GM12872 (cell line): ENCODE results near the gene MGAT5.

Experiments
- TF ChIP-seq, protein P1 (sequence below): IDR thresholded peaks from 3 replicates; pipeline ENCODE4 v1.5.1; 2011; ENCODE audit warnings: low read depth, mild to moderate bottlenecking, low read length, moderate library complexity; ENCODE audit not compliant: insufficient read depth

Gene MGAT5

GRCh38 chr2:134433469-134433868, 179.6 kb downstream of the MGAT5 start:
- TF ChIP-seq, protein P1, sequence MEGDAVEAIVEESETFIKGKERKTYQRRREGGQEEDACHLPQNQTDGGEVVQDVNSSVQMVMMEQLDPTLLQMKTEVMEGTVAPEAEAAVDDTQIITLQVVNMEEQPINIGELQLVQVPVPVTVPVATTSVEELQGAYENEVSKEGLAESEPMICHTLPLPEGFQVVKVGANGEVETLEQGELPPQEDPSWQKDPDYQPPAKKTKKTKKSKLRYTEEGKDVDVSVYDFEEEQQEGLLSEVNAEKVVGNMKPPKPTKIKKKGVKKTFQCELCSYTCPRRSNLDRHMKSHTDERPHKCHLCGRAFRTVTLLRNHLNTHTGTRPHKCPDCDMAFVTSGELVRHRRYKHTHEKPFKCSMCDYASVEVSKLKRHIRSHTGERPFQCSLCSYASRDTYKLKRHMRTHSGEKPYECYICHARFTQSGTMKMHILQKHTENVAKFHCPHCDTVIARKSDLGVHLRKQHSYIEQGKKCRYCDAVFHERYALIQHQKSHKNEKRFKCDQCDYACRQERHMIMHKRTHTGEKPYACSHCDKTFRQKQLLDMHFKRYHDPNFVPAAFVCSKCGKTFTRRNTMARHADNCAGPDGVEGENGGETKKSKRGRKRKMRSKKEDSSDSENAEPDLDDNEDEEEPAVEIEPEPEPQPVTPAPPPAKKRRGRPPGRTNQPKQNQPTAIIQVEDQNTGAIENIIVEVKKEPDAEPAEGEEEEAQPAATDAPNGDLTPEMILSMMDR, result no peak

DNA sequence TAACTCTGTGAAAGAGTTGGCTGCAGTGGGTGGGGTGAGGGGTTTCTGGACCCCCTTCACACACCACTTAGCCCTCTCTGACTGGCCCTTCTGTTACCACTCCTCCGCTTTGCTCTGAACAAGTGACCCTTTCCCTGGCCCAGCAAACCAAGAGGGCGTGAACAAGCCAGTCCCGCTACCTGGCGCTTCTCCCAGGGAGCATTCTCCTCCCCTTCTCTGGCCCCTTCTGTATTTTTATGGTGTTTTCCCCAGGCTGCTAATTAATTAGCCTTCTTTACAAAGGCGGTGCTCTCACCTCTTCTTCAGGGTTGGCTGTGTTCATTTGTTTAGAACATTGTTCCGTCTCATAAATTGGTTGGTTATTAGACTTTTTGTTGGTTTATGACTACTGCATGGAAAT, 180.1 kb downstream of the MGAT5 start:
- TF ChIP-seq, protein P1, result no peak

GRCh38 chr2:134435505-134435904, 181.6 kb downstream of the MGAT5 start:
- TF ChIP-seq, protein P1, result no peak

GRCh38 chr2:134435936-134436335, 182.1 kb downstream of the MGAT5 start:
- TF ChIP-seq, protein P1, result no peak

- TF ChIP-seq, protein P1, result no peak
These were observed 182.8 kb downstream of the MGAT5 start for GRCh38 chr2:134436706-134437105.

DNA sequence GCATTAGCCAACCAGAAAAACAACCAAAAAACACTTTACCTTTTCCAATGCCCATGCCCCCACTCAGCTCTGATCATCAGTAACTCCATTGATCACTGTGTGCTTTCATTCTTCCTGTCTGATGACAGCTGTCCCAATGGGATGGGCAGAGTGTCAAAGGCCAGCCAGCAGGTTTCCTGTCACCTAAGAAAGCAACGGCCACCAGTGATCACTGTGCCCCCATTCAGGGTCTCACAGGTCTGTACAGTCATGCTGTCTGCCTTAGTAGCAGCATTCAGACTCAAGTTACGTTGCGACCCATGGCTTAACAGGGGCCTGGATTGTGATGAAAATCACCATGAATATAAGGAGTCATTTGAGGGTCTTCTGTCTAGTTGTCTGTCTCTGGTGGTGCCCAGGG, 184.5 kb downstream of the MGAT5 start:
- TF ChIP-seq, protein P1, result no peak

DNA sequence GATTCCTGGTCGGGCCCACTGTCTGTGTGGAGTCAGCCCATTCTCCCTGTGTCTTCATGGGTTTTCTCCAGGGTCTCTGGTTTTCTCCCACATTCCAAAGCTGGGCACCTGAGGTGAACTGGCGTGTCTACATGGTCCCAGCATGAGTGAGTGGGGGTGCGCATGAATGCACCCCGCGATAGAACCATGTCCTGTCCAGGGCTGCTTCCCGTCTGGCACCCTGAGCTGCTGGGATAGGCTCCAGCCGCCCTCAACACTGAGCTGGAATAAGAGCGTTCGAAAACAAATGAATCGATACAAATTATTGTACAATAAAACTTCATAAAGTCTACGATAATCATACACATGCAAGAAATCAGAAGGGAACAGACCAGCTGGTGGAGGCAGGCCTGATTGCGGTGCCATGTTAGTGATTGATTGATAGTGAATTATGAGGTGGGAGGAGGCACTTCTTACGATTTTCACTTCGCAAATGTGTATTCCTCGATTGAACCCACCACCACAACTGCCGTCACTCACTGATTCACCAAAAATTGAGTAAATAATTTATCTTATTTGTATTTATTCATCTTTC, 186.6 kb downstream of the MGAT5 start:
- TF ChIP-seq, protein P1, result no peak
